HL-60 (cell line): ENCODE data around the gene MLLT10.

Experiments
- DNase-seq, 2 experiments: peaks; one replicate each; pipeline ENCODE4 v3.0.0-alpha.2; 2010 to 2020; ENCODE audit warnings: low read depth in 1 of 2, low spot score in 1 of 2
- H3K27ac ChIP-seq: fragments of 250-450 bp; sonication (Bioruptor Pico); replicated peaks from 2 replicates; pipeline ENCODE4 v1.5.1; 2020; ENCODE audit warnings: mild to moderate bottlenecking, moderate library complexity
- H3K27me3 ChIP-seq: fragments of 250-450 bp; sonication (Bioruptor Pico); 2 replicates; pipeline ENCODE4 v1.5.1; 2021; ENCODE audit warnings: mild to moderate bottlenecking, moderate library complexity; ENCODE audit not compliant: insufficient read depth, poor library complexity, severe bottlenecking
- H3K4me3 ChIP-seq: replicated peaks from 2 replicates; pipeline ENCODE4 v1.5.1; 2011; ENCODE audit warnings: mild to moderate bottlenecking, control low read depth, low read length; ENCODE audit not compliant: insufficient read depth
- CTCF ChIP-seq: IDR thresholded peaks from one replicate; pipeline ENCODE4 v1.5.1; 2011; ENCODE audit warnings: low read length, control low read depth, inconsistent platforms; ENCODE audit not compliant: insufficient read depth
- GABPA ChIP-seq: IDR thresholded peaks from 2 replicates; pipeline ENCODE4 v1.6.1; 2012; ENCODE audit warnings: low read depth
- POLR2AphosphoS5 ChIP-seq: IDR thresholded peaks from 2 replicates; pipeline ENCODE4 v1.6.1; 2012; ENCODE audit warnings: low read depth
- SPI1 ChIP-seq: IDR thresholded peaks from 2 replicates; pipeline ENCODE4 v1.6.1; 2012; ENCODE audit warnings: low read depth, mild to moderate bottlenecking, borderline replicate concordance
- TF ChIP-seq, protein P1 (sequence below): IDR thresholded peaks from 2 replicates; pipeline ENCODE4 v1.6.1; 2012; ENCODE audit warnings: low read depth; ENCODE audit not compliant: insufficient replicate concordance

MLLT10 gene

DNA sequence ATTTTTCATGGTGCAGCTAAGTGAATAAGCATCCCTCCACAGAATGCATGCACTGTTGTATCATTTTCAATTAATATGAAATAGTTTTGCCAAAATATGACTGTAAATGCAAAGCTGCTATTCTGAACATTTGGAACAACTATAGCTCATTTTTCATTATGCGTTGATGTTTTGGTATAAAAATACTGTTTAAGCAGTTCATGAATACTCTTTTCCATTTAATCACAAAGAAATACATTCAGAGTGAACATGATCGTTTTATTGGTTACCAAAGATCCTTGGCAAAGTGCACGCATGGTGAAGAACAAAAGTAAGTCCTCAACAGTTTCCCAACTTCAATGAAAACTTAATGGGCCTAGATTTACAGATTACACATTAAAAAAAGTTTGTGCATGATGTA is 41.6 kb upstream of the MLLT10 start:
- H3K27ac ChIP-seq = no peak overlapping the region
- TF ChIP-seq GABPA (no peak), SPI1 (no peak)
- H3K4me3 ChIP-seq = no peak overlapping the region
- DNase-seq = no peak
- H3K27me3 ChIP-seq = no peaks in the 10 kb centered on the region

GRCh38 chr10:21493784-21494183 is 40.2 kb upstream of the MLLT10 start:
- TF ChIP-seq CTCF = no peak
- TF ChIP-seq GABPA = no peak
- TF ChIP-seq, protein P1, sequence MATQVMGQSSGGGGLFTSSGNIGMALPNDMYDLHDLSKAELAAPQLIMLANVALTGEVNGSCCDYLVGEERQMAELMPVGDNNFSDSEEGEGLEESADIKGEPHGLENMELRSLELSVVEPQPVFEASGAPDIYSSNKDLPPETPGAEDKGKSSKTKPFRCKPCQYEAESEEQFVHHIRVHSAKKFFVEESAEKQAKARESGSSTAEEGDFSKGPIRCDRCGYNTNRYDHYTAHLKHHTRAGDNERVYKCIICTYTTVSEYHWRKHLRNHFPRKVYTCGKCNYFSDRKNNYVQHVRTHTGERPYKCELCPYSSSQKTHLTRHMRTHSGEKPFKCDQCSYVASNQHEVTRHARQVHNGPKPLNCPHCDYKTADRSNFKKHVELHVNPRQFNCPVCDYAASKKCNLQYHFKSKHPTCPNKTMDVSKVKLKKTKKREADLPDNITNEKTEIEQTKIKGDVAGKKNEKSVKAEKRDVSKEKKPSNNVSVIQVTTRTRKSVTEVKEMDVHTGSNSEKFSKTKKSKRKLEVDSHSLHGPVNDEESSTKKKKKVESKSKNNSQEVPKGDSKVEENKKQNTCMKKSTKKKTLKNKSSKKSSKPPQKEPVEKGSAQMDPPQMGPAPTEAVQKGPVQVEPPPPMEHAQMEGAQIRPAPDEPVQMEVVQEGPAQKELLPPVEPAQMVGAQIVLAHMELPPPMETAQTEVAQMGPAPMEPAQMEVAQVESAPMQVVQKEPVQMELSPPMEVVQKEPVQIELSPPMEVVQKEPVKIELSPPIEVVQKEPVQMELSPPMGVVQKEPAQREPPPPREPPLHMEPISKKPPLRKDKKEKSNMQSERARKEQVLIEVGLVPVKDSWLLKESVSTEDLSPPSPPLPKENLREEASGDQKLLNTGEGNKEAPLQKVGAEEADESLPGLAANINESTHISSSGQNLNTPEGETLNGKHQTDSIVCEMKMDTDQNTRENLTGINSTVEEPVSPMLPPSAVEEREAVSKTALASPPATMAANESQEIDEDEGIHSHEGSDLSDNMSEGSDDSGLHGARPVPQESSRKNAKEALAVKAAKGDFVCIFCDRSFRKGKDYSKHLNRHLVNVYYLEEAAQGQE = no peak
- TF ChIP-seq SPI1 = no peak
- TF ChIP-seq POLR2AphosphoS5 = no peak
- Histone ChIP-seq H3K27ac (no peak overlapping the region), H3K27me3 (peaks cover 4% of the 10 kb centered on the region), H3K4me3 (peak overlapping the region; percentile 60; the same call in 1 of the 2 replicates)
- DNase-seq = no peak

DNA sequence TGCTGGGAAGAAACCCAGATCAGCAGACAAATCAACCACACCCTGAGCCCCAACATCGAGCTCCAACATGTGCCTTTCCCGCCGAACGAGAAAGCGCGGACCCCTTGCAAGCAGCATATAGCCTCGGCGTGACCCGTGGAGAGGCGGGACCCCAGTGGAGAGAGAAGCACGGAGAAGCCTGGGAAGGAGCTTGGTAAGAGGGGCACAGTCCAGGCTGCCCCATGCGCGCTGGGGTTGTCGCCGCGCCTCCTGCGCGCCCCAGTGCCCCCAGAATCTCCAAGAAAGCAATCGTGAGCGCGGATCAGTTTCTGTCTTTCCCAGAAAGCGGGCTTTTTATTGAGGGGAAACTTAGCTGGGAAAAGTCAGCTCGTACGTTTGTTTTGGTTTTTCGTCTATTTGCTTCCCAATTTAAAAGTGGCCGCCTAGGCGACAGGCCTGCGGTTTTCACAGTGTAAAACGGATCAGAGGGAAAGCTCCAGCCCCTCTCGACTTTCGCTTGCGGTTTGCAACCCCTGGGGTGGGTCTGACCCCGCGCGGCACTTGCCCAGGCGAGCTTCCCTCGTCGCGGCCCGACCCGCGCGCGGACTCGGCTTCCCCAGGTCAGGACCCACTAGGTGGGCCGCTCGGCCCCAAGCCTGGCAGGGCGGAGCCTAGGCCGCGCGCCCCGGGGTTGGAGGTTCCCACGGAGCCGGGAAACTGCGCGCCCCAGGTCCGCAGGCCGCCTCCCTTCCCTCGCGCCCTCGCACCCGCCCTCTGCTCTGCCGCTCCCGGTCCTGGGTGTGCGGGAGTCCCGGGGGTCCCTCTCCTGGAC is 39.6 kb upstream of the MLLT10 start:
- TF ChIP-seq CTCF (no peak), POLR2AphosphoS5 (no peak), SPI1 (no peak), GABPA (no peak)
- TF ChIP-seq, protein P1 = no peak
- H3K4me3 ChIP-seq = peak overlapping the region; percentile 60
- peak in 1 of 2 experiments; percentile 8 for DNase-seq
- H3K27me3 ChIP-seq = peaks cover 5% of the 10 kb centered on the region
- H3K27ac ChIP-seq = no peak overlapping the region

- Histone ChIP-seq H3K27ac (no peak overlapping the region), H3K4me3 (peak overlapping the region; percentile 60), H3K27me3 (peaks cover 5% of the 10 kb centered on the region)
- no peak for DNase-seq
- TF ChIP-seq CTCF (no peak), POLR2AphosphoS5 (no peak), GABPA (no peak), SPI1 (no peak; the same call in 1 of the 2 replicates)
- TF ChIP-seq, protein P1 = no peak
Measured at GRCh38 chr10:21495002-21495751, 38.9 kb upstream of the MLLT10 start.
